IMR-90 (cell line): Measurements from ENCODE around the gene CDKL5. TPM values are rescaled to one million over a fixed set of nuclear protein-coding genes. Genes with fewer than 3 reads are reported as not detected.

ENCODE experiments used
- ATAC-seq: fragments of 200-7000 bp; cut with Tn5 transposase; 2 replicates; pipeline ENCODE4 v1.9.1; 2020; ENCODE audit warnings: low read depth, mild to moderate bottlenecking, moderate library complexity
- BruUV-seq: library from RNA; stranded (reverse); fragments of 400-500 nt; replicated peaks from 2 replicates; lab custom pipeline; 2021; lab: Mats Ljungman, UMichigan
- CTCF ChIA-PET: fragments of 300-600 bp; formaldehyde crosslinking; extraction: SDS; loops from one replicate; lab custom pipeline; 2021; ENCODE audit warnings: antibody characterized with exemption; lab: Yijun Ruan, JAX
- POLR2A ChIA-PET: fragments of 300-600 bp; sonication (Branson Sonifier 250); formaldehyde crosslinking; loops from one replicate; lab custom pipeline; 2022; ENCODE audit warnings: antibody characterized with exemption; ENCODE audit not compliant: unreplicated experiment; lab: Charles Lee
- DNase-seq: peaks from one replicate; pipeline ENCODE4 v3.0.0; 2013
- H2AFZ ChIP-seq: replicated peaks from 2 replicates; pipeline ENCODE3; 2013; ENCODE audit warnings: low read length, mild to moderate bottlenecking; ENCODE audit not compliant: poor library complexity
- H2AK5ac ChIP-seq: 2 replicates; pipeline ENCODE4 v1.6.1; 2013; ENCODE audit warnings: low read depth, low read length, inconsistent platforms
- H2AK9ac ChIP-seq: replicated peaks from 2 replicates; pipeline ENCODE3; 2013; ENCODE audit warnings: mild to moderate bottlenecking, low read depth, low read length, moderate library complexity; ENCODE audit not compliant: poor library complexity
- H2BK120ac ChIP-seq: 2 replicates; pipeline ENCODE4 v1.6.1; 2013; ENCODE audit warnings: low read depth, low read length, inconsistent platforms
- H2BK15ac ChIP-seq: 3 replicates; pipeline ENCODE4 v1.6.1; 2013; ENCODE audit warnings: low read depth, low read length, inconsistent platforms
- H2BK20ac ChIP-seq: 2 replicates; pipeline ENCODE4 v1.6.1; 2013; ENCODE audit warnings: low read depth, mild to moderate bottlenecking, inconsistent platforms, low read length, moderate library complexity
- H2BK5ac ChIP-seq: 2 replicates; pipeline ENCODE4 v1.6.1; 2013; ENCODE audit warnings: mild to moderate bottlenecking, low read depth, low read length, inconsistent platforms; ENCODE audit not compliant: poor library complexity, severe bottlenecking
- H3K14ac ChIP-seq: replicated peaks from 2 replicates; pipeline ENCODE4 v1.6.1; 2013; ENCODE audit warnings: low read depth, low read length, inconsistent platforms
- H3K18ac ChIP-seq: 2 replicates; pipeline ENCODE4 v1.6.1; 2013; ENCODE audit warnings: low read depth, low read length, control low read depth
- H3K23ac ChIP-seq: 2 replicates; pipeline ENCODE4 v1.6.1; 2013; ENCODE audit warnings: low read depth, low read length, inconsistent platforms
- H3K27ac ChIP-seq: 2 replicates; pipeline ENCODE4 v1.5.1; 2013; ENCODE audit warnings: mild to moderate bottlenecking, control low read depth, low read length; ENCODE audit not compliant: insufficient read depth
- H3K27me3 ChIP-seq: 2 replicates; pipeline ENCODE4 v1.6.1; 2013; ENCODE audit warnings: low read length; ENCODE audit not compliant: control insufficient read depth, insufficient read depth
- H3K36me3 ChIP-seq: 2 replicates; pipeline ENCODE4 v1.6.1; 2013; ENCODE audit warnings: low read length, mixed read lengths; ENCODE audit not compliant: control insufficient read depth, insufficient read depth
- H3K4ac ChIP-seq: 2 replicates; pipeline ENCODE4 v1.6.1; 2013; ENCODE audit warnings: low read depth, low read length, inconsistent platforms
- H3K4me1 ChIP-seq: 2 replicates; pipeline ENCODE4 v1.6.1; 2013; ENCODE audit warnings: low read length, mixed read lengths; ENCODE audit not compliant: control insufficient read depth, insufficient read depth
- H3K4me2 ChIP-seq: 2 replicates; pipeline ENCODE4 v1.6.1; 2013; ENCODE audit warnings: low read depth, mild to moderate bottlenecking, control low read depth, low read length, moderate library complexity
- H3K4me3 ChIP-seq: 2 replicates; pipeline ENCODE4 v1.5.1; 2013; ENCODE audit warnings: low read depth, mild to moderate bottlenecking, control low read depth, low read length, moderate library complexity; ENCODE audit not compliant: insufficient read depth
- H3K56ac ChIP-seq: 2 replicates; pipeline ENCODE4 v1.6.1; 2013; ENCODE audit warnings: low read length, inconsistent platforms; ENCODE audit not compliant: insufficient read depth; ENCODE audit errors: extremely low read depth
- H3K79me1 ChIP-seq, 2 experiments: 2 replicates each; pipeline ENCODE4 v1.6.1; 2013; ENCODE audit warnings: low read length in 2 of 2, inconsistent platforms in 1 of 2, low read depth in 1 of 2
- H3K9ac ChIP-seq: 2 replicates; pipeline ENCODE4 v1.6.1; 2013; ENCODE audit warnings: low read depth, low read length, control low read depth
- H3K9me1 ChIP-seq: 2 replicates; pipeline ENCODE4 v1.6.1; 2013; ENCODE audit warnings: low read length, inconsistent platforms; ENCODE audit not compliant: insufficient read depth
- H3K9me3 ChIP-seq: 2 replicates; pipeline ENCODE4 v1.6.1; 2013; ENCODE audit warnings: low read length; ENCODE audit not compliant: control insufficient read depth, insufficient read depth
- H4K20me1 ChIP-seq: 2 replicates; pipeline ENCODE4 v1.6.1; 2013; ENCODE audit warnings: low read length, inconsistent platforms; ENCODE audit not compliant: insufficient read depth
- H4K5ac ChIP-seq: 2 replicates; pipeline ENCODE4 v1.6.1; 2013; ENCODE audit warnings: mild to moderate bottlenecking, low read depth, low read length, control low read depth
- H4K8ac ChIP-seq, 2 experiments: 2 replicates each; pipeline ENCODE4 v1.6.1; 2013; ENCODE audit warnings: low read depth in 2 of 2, low read length in 2 of 2, control low read depth in 1 of 2, inconsistent platforms in 1 of 2
- H4K91ac ChIP-seq: 2 replicates; pipeline ENCODE4 v1.6.1; 2013; ENCODE audit warnings: low read depth, low read length, inconsistent platforms; ENCODE audit not compliant: insufficient read depth
- RAD21 ChIP-seq: IDR thresholded peaks from 2 replicates; pipeline ENCODE4 v1.6.1; 2012; ENCODE audit warnings: low read length, improper control_type of control experiment
- WGBS, 2 experiments: methylation state at CpG; one replicate each; pipeline versions ENCODE4 v1.1.5 to v1.1.7; 2013; ENCODE audit warnings: missing lambda C conversion rate in 2 of 2; ENCODE audit not compliant: insufficient read length in 1 of 2; ENCODE audit errors: extremely low coverage in 2 of 2; 5-methylcytosine and 5-hydroxymethylcytosine counted together
- dilution Hi-C: fragments of 300-500 bp; cut with HindIII; formaldehyde crosslinking; loops from one replicate; pipeline ENCODE4 v1.14.3; 2018; ENCODE audit warnings: low sequenced_read_pairs; ENCODE audit not compliant: unreplicated experiment
- in situ Hi-C: fragments of 300-500 bp; cut with MboI; formaldehyde crosslinking; loops from 3 replicates; pipeline ENCODE4 v1.14.3; 2019; ENCODE audit warnings: low sequenced_read_pairs, inconsistent platforms, mixed read lengths
- intact Hi-C: fragments of 100-400 bp; cut with micrococcal nuclease; formaldehyde crosslinking; loops from 2 replicates; pipeline ENCODE4 v1.10.0; 2022
- polyA plus RNA-seq, 3 experiments: library from polyadenylated mRNA; depleted of rRNA; stranded (reverse); fragments of >200 nt; gene quantifications; 2 replicates each; pipeline ENCODE4 v1.2.3, GENCODE V29; 2012; ENCODE audit warnings: low replicate concordance in 1 of 3
- total RNA-seq: library from RNA; depleted of rRNA; stranded (reverse); fragments of >200 nt; gene quantifications from 2 replicates; pipeline ENCODE4 v1.2.3, GENCODE V29; 2012

The CDKL5 gene
- total and polyA plus RNA-seq, 2 of the 4 experiments (the other 2 are of a cell fraction): 3.5 to 9.7 TPM

- dilution Hi-C loops: no loop called here
- Histone ChIP-seq H3K27ac (no peak overlapping the region), H2BK120ac (no peak overlapping the region), H3K4ac (no peak overlapping the region), H4K20me1 (no peaks in the 10 kb centered on the region), H3K27me3 (no peaks in the 10 kb centered on the region), H2AK5ac (no peak overlapping the region), H3K9me3 (no peaks in the 10 kb centered on the region), H2BK20ac (no peak overlapping the region), H2AFZ (no peak overlapping the region), H3K9ac (no peak overlapping the region), H2BK15ac (no peak overlapping the region), H3K9me1 (no peaks in the 10 kb centered on the region), H4K8ac (no peak overlapping the region), H3K79me1 (peaks cover 0 to 9% of the 10 kb centered on the region in 2 experiments; a peak in 2 of 4 replicates), H2BK5ac (no peak overlapping the region), H3K14ac (no peak overlapping the region), H4K5ac (no peak overlapping the region), H3K4me3 (no peak overlapping the region), H3K4me2 (no peak overlapping the region), H3K23ac (no peak overlapping the region), H3K18ac (no peak overlapping the region), H3K4me1 (no peaks in the 10 kb centered on the region), H4K91ac (no peak overlapping the region), H3K36me3 (no peaks in the 10 kb centered on the region), H2AK9ac (no peak overlapping the region), H3K56ac (no peak overlapping the region)
- intact Hi-C loops: no loop called here
- no TSS peak for BruUV-seq
- POLR2A ChIA-PET: no interaction called here
- CTCF ChIA-PET: no interaction called here
- WGBS, 2 experiments: no CpG with 5 or more reads among the region's 2 CpGs
- no peak for DNase-seq
- in situ Hi-C loops: no loop called here
- ATAC-seq: no peak
- no peak for TF ChIP-seq RAD21
These were observed 30.0 kb downstream of the CDKL5 start for GRCh38 chrX:18455384-18455783.
